22Rv1 (cell line): ENCODE data around the gene CCDC32.
A peak's percentile ranks its signal among the peaks of the same experiment; 100 is the strongest.
"Not testable (repeated sequence)": the region's sequence is repeated elsewhere in the genome, so short reads cannot be mapped to it uniquely, and the experiment has no call there.

Source experiments
- H3K27ac ChIP-seq: fragments of 450-650 bp; 2 replicates; pipeline ENCODE4 v1.5.1; 2017
- CTCF ChIP-seq: fragments of 450-650 bp; IDR thresholded peaks from 2 replicates; pipeline ENCODE4 v1.5.1; 2017; ENCODE audit warnings: mild to moderate bottlenecking
- ZFX ChIP-seq: fragments of 450-650 bp; IDR thresholded peaks from 2 replicates; pipeline ENCODE4 v1.6.1; 2017; ENCODE audit warnings: antibody characterized with exemption, borderline replicate concordance

Gene CCDC32

GRCh38 chr15:40584191-40584590 is 19.3 kb upstream of the CCDC32 start:
- TF ChIP-seq CTCF (no peak), ZFX (no peak)
- peak overlapping the region; percentile 79 for H3K27ac ChIP-seq

DNA sequence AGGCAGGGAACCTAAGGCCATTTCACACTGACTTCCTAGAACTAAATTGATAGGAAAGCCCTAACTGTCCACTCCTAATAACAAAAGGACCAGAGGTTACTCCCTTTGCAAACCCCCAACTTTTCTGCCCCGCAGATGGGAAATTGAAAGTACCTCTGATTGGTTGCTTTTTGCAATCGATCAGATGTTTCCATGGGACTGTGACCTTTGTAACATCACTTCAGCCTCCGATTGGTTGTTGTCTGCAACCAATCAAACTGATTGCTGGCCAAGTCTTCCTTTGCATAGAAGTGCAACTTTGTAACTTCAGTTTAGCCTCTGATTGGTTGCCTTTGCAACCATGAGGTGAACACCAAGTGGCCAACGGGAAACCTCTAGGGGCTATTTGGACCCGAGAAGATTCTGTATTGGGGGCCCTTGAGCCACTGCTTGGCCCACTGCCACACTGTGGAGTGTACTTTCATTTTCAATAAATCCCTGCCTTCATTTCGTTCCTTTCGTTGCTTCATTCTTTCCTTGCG is 17.9 kb upstream of the CCDC32 start:
- peak overlapping the region; percentile 79 for H3K27ac ChIP-seq
- no peak for TF ChIP-seq CTCF
- TF ChIP-seq ZFX = no peak

- H3K27ac ChIP-seq = not testable (repeated sequence)
Observed at GRCh38 chr15:40581796-40582195, 17.0 kb upstream of the CCDC32 start.

DNA sequence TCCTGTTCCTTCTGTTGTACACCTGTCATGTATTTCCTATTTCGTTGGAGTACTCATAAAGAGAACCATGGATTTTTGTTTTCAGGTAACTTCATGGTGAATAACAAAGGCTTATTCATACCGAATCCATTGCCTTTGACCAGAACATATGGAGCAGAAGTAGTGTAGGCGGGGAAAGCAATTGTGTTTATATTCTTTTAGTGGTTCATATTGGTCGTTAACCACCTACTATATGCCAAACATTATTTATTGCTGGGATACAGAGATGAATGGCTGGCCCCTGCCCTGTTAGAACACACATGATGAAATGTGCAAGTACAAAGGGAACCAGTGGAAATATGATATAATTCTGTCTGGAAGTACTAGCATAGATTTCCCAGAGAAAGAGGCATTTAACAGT is 14.1 kb upstream of the CCDC32 start:
- no peak overlapping the region for H3K27ac ChIP-seq
- TF ChIP-seq CTCF (no peak), ZFX (no peak)

DNA sequence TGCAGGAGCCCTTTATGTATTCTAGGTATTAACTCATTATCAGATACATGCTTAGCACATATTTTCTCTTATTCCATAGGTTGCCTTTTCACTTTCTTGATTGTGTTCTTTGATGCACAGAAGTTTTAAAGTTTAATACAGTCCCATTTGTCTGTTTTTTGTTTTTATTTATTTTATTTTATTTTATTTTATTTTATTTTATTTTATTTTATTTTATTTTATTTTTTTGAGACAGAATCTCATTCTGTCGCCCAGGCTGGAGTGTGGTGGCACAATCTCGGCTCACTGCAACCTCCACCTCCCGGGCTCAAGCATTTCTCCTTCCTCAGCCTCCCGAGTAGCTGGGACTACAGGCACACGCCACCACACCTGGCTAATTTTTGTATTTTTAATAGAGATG is 12.1 kb upstream of the CCDC32 start:
- H3K27ac ChIP-seq = not testable (repeated sequence)

DNA sequence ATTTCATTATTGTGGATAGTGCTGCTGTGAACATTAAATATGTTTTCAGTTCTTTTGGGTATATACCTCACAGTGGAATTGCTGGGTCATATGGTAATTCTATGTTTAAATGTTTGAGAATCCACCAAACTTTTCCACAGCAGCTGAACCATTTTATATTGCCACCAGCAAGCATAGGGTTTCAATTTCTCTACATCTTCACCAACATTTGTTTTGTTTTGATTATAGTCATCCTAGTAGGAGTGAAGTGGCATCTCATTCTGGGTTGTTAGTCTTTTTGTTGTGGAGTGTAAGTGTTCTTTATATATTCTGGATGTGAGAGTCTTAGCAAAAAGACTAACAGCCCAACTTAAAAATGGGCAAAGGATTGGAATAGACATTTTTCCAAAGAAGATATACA is 10.3 kb upstream of the CCDC32 start:
- H3K27ac ChIP-seq = no peak overlapping the region
- TF ChIP-seq ZFX = no peak
- no peak for TF ChIP-seq CTCF

GRCh38 chr15:40569129-40569953 is 4.5 kb upstream of the CCDC32 start, which contains the start of gene RPUSD2:
Gene RPUSD2 (plus strand): TSS chr15:40569299. CDS start chr15:40569338, 39 bp downstream.
- H3K27ac ChIP-seq = peak within 1 kb of the TSS; percentile 60
- TF ChIP-seq ZFX (no peak), CTCF (no peak)

DNA sequence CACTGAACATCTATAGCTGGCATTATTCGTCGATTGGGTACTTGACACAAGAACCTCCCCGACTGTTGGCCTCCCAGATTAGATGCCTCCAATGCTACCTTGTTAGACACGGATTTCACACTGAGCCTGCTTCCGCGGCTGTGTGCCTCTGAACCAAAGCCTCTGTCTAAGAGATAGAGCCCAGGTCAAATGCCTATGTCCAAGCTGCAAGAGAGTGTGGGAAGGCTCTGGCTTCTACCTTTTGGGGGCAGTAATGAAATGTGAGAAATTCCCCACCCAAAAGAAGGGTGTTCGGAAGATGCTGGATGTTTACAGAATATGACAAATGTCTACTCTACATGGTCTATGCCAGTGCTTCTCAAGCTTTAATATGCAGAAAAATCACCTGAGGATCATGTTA is 2.3 kb upstream of the CCDC32 start:
- no peak for TF ChIP-seq ZFX
- TF ChIP-seq CTCF = peak; percentile 35
- no peak overlapping the region for H3K27ac ChIP-seq
